IPS DF 6.9 (cell line): Measurements from ENCODE around the gene ARG1.

Experiments
- DNase-seq: peaks from one replicate; pipeline ENCODE4 v3.0.0-alpha.2; 2013; ENCODE audit warnings: low read depth, low spot score
- H3K27ac ChIP-seq: one replicate; pipeline ENCODE4 v1.5.1; 2013; ENCODE audit warnings: low read length, control low read depth
- H3K27me3 ChIP-seq: 2 replicates; pipeline ENCODE4 v1.6.1; 2013; ENCODE audit warnings: mild to moderate bottlenecking, low read length; ENCODE audit not compliant: control insufficient read depth, insufficient read depth
- H3K36me3 ChIP-seq: 2 replicates; pipeline ENCODE4 v1.6.1; 2013; ENCODE audit warnings: low read length; ENCODE audit not compliant: control insufficient read depth, insufficient read depth
- H3K4me1 ChIP-seq: 2 replicates; pipeline ENCODE4 v1.6.1; 2013; ENCODE audit warnings: low read length; ENCODE audit not compliant: control insufficient read depth, insufficient read depth
- H3K4me3 ChIP-seq: 2 replicates; pipeline ENCODE4 v1.5.1; 2013; ENCODE audit warnings: mild to moderate bottlenecking, low read length
- H3K9me3 ChIP-seq: 2 replicates; pipeline ENCODE4 v1.6.1; 2013; ENCODE audit warnings: low read length, inconsistent platforms; ENCODE audit not compliant: control insufficient read depth, insufficient read depth
- WGBS: extraction: QIAGEN DNeasy Blood & Tissue Kit; methylation state at CpG from one replicate; pipeline ENCODE4 v1.1.7; 2013; ENCODE audit warnings: mixed read lengths, missing lambda C conversion rate; ENCODE audit not compliant: insufficient read length, insufficient coverage; 5-methylcytosine and 5-hydroxymethylcytosine counted together

ARG1 gene

GRCh38 chr6:131581523-131581922 is 8.5 kb downstream of the ARG1 start:
- Histone ChIP-seq H3K36me3 (no peaks in the 10 kb centered on the region), H3K4me1 (peaks cover 2% of the 10 kb centered on the region; the same call in 1 of the 2 replicates), H3K9me3 (no peaks in the 10 kb centered on the region), H3K27ac (no peak overlapping the region), H3K27me3 (no peaks in the 10 kb centered on the region), H3K4me3 (no peak overlapping the region)
- DNase-seq = no peak

- no peak overlapping the region for H3K4me3 ChIP-seq
- H3K4me1 ChIP-seq = no peaks in the 10 kb centered on the region
- no peaks in the 10 kb centered on the region for H3K27me3 ChIP-seq
- no peak for DNase-seq
- H3K27ac ChIP-seq = no peak overlapping the region
- H3K9me3 ChIP-seq = no peaks in the 10 kb centered on the region
- no CpG with 5 or more reads among the region's 4 CpGs for WGBS
- peaks cover 5% of the 10 kb centered on the region; the same call in 1 of the 2 replicates for H3K36me3 ChIP-seq
Observed at GRCh38 chr6:131586543-131586942, 13.5 kb downstream of the ARG1 start.

- no CpG with 5 or more reads among the region's 4 CpGs for WGBS
- DNase-seq = no peak
- Histone ChIP-seq H3K9me3 (no peaks in the 10 kb centered on the region), H3K4me1 (no peaks in the 10 kb centered on the region), H3K27ac (no peak overlapping the region), H3K4me3 (no peak overlapping the region), H3K36me3 (peaks cover 5% of the 10 kb centered on the region; the same call in 1 of the 2 replicates), H3K27me3 (no peaks in the 10 kb centered on the region)
Observed at GRCh38 chr6:131587909-131588308, 14.9 kb downstream of the ARG1 start.

GRCh38 chr6:131588643-131589042 is 15.6 kb downstream of the ARG1 start:
- peaks cover 5% of the 10 kb centered on the region; the same call in 1 of the 2 replicates for H3K36me3 ChIP-seq
- no CpG with 5 or more reads among the region's 2 CpGs for WGBS
- H3K4me3 ChIP-seq = no peak overlapping the region
- no peaks in the 10 kb centered on the region for H3K27me3 ChIP-seq
- H3K4me1 ChIP-seq = no peaks in the 10 kb centered on the region
- no peak overlapping the region for H3K27ac ChIP-seq
- no peaks in the 10 kb centered on the region for H3K9me3 ChIP-seq
- no peak for DNase-seq

- Histone ChIP-seq H3K9me3 (no peaks in the 10 kb centered on the region), H3K27ac (no peak overlapping the region), H3K4me3 (no peak overlapping the region), H3K27me3 (no peaks in the 10 kb centered on the region), H3K4me1 (no peaks in the 10 kb centered on the region), H3K36me3 (peaks cover 8% of the 10 kb centered on the region; the same call in 1 of the 2 replicates)
- no CpG with 5 or more reads among the region's 2 CpGs for WGBS
- no peak for DNase-seq
Observed at GRCh38 chr6:131592935-131593334, 19.9 kb downstream of the ARG1 start.

- no CpG with 5 or more reads among the region's 11 CpGs for WGBS
- H3K4me1 ChIP-seq = no peaks in the 10 kb centered on the region
- peaks cover 8% of the 10 kb centered on the region; the same call in 1 of the 2 replicates for H3K36me3 ChIP-seq
- no peaks in the 10 kb centered on the region for H3K9me3 ChIP-seq
- no peak overlapping the region for H3K4me3 ChIP-seq
- no peak for DNase-seq
- no peaks in the 10 kb centered on the region for H3K27me3 ChIP-seq
- H3K27ac ChIP-seq = no peak overlapping the region
Observed at GRCh38 chr6:131594074-131594473, 21.0 kb downstream of the ARG1 start.

GRCh38 chr6:131597446-131597845 is 24.4 kb downstream of the ARG1 start:
- no peaks in the 10 kb centered on the region for H3K9me3 ChIP-seq
- no peak overlapping the region for H3K27ac ChIP-seq
- WGBS = no CpG with 5 or more reads among the region's 3 CpGs
- H3K4me3 ChIP-seq = no peak overlapping the region
- no peak for DNase-seq
- peaks cover 3% of the 10 kb centered on the region; the same call in 1 of the 2 replicates for H3K36me3 ChIP-seq
- no peaks in the 10 kb centered on the region for H3K4me1 ChIP-seq
- no peaks in the 10 kb centered on the region for H3K27me3 ChIP-seq

GRCh38 chr6:131600716-131601115 is 27.7 kb downstream of the ARG1 start:
- Histone ChIP-seq H3K27me3 (no peaks in the 10 kb centered on the region), H3K27ac (no peak overlapping the region), H3K4me1 (no peaks in the 10 kb centered on the region), H3K4me3 (no peak overlapping the region), H3K9me3 (no peaks in the 10 kb centered on the region), H3K36me3 (peaks cover under 1% of the 10 kb centered on the region; the same call in 1 of the 2 replicates)
- no peak for DNase-seq
- no CpG with 5 or more reads among the region's 4 CpGs for WGBS

- Histone ChIP-seq H3K36me3 (peaks cover 2% of the 10 kb centered on the region; the same call in 1 of the 2 replicates), H3K4me1 (no peaks in the 10 kb centered on the region), H3K9me3 (no peaks in the 10 kb centered on the region), H3K27ac (no peak overlapping the region), H3K4me3 (no peak overlapping the region), H3K27me3 (no peaks in the 10 kb centered on the region)
- DNase-seq = no peak
- WGBS = no CpG with 5 or more reads among the region's 1 CpG
Observed at GRCh38 chr6:131602781-131603312, 29.8 kb downstream of the ARG1 start.

- Histone ChIP-seq H3K27me3 (no peaks in the 10 kb centered on the region), H3K4me1 (no peaks in the 10 kb centered on the region), H3K9me3 (no peaks in the 10 kb centered on the region), H3K36me3 (no peaks in the 10 kb centered on the region; the same call in 1 of the 2 replicates), H3K27ac (no peak overlapping the region), H3K4me3 (no peak overlapping the region)
- no CpG with 5 or more reads among the region's 5 CpGs for WGBS
- no peak for DNase-seq
Observed at GRCh38 chr6:131613296-131613925, 40.4 kb downstream of the ARG1 start.

- no peak overlapping the region for H3K4me3 ChIP-seq
- no peak for DNase-seq
- H3K36me3 ChIP-seq = peaks cover 2% of the 10 kb centered on the region; the same call in 1 of the 2 replicates
- no peaks in the 10 kb centered on the region for H3K27me3 ChIP-seq
- no CpG with 5 or more reads among the region's 4 CpGs for WGBS
- no peak overlapping the region for H3K27ac ChIP-seq
- H3K9me3 ChIP-seq = no peaks in the 10 kb centered on the region
- no peaks in the 10 kb centered on the region for H3K4me1 ChIP-seq
Observed at GRCh38 chr6:131615275-131615674, 42.2 kb downstream of the ARG1 start.
